Mononuclear cell (primary cell): ENCODE measurements around the gene STIM1. TPM values are rescaled to one million over a fixed set of nuclear protein-coding genes. Genes with fewer than 3 reads are reported as not detected.

Source experiments
- H3K27me3 ChIP-seq: 2 replicates; pipeline ENCODE4 v1.6.0; 2011; ENCODE audit warnings: low read length, control low read depth; ENCODE audit not compliant: insufficient read depth
- H3K4me1 ChIP-seq: 2 replicates; pipeline ENCODE4 v1.5.1; 2011; ENCODE audit warnings: mild to moderate bottlenecking, low read length, control low read depth; ENCODE audit not compliant: insufficient read depth
- H3K4me3 ChIP-seq: 2 replicates; pipeline ENCODE4 v1.5.1; 2011; ENCODE audit warnings: mild to moderate bottlenecking, low read length, moderate library complexity
- H3K9me3 ChIP-seq: 2 replicates; pipeline ENCODE4 v1.5.1; 2011; ENCODE audit warnings: low read depth, mild to moderate bottlenecking, control low read depth, low read length
- total RNA-seq: library from RNA; depleted of rRNA; stranded (reverse); fragments of >200 nt; gene quantifications from one replicate; pipeline ENCODE4 v1.2.3, GENCODE V29; 2012

STIM1 gene
- total RNA-seq, 1 donor: 55.8 TPM

- Histone ChIP-seq H3K4me3 (no peak overlapping the region), H3K27me3 (no peaks in the 10 kb centered on the region), H3K4me1 (peaks cover 95% of the 10 kb centered on the region), H3K9me3 (no peaks in the 10 kb centered on the region)
Measured at GRCh38 chr11:3947061-3947460, 91.6 kb downstream of the STIM1 start.

GRCh38 chr11:3949125-3949524, 93.7 kb downstream of the STIM1 start:
- Histone ChIP-seq H3K9me3 (no peaks in the 10 kb centered on the region), H3K27me3 (no peaks in the 10 kb centered on the region), H3K4me1 (peaks cover 93% of the 10 kb centered on the region), H3K4me3 (no peak overlapping the region)

- no peaks in the 10 kb centered on the region for H3K27me3 ChIP-seq
- no peak overlapping the region for H3K4me3 ChIP-seq
- H3K9me3 ChIP-seq: no peaks in the 10 kb centered on the region
- H3K4me1 ChIP-seq: peaks cover 81% of the 10 kb centered on the region
Measured at GRCh38 chr11:3950996-3951660, 95.7 kb downstream of the STIM1 start.

- H3K9me3 ChIP-seq: no peaks in the 10 kb centered on the region
- peaks cover 66% of the 10 kb centered on the region for H3K4me1 ChIP-seq
- no peaks in the 10 kb centered on the region for H3K27me3 ChIP-seq
- no peak overlapping the region for H3K4me3 ChIP-seq
Measured at GRCh38 chr11:3952715-3953114, 97.3 kb downstream of the STIM1 start.

- Histone ChIP-seq H3K4me3 (no peak overlapping the region), H3K9me3 (no peaks in the 10 kb centered on the region), H3K4me1 (peaks cover 61% of the 10 kb centered on the region), H3K27me3 (no peaks in the 10 kb centered on the region)
Measured at GRCh38 chr11:3953327-3953726, 97.9 kb downstream of the STIM1 start.

- no peaks in the 10 kb centered on the region for H3K27me3 ChIP-seq
- H3K9me3 ChIP-seq: no peaks in the 10 kb centered on the region
- no peak overlapping the region for H3K4me3 ChIP-seq
- peaks cover 52% of the 10 kb centered on the region for H3K4me1 ChIP-seq
Measured at GRCh38 chr11:3954448-3955298, 99.2 kb downstream of the STIM1 start.

GRCh38 chr11:3955299-3955665, 99.8 kb downstream of the STIM1 start:
- Histone ChIP-seq H3K4me1 (peaks cover 46% of the 10 kb centered on the region), H3K9me3 (no peaks in the 10 kb centered on the region), H3K4me3 (no peak overlapping the region), H3K27me3 (no peaks in the 10 kb centered on the region)

- H3K4me3 ChIP-seq: no peak overlapping the region
- no peaks in the 10 kb centered on the region for H3K27me3 ChIP-seq
Measured at GRCh38 chr11:3956038-3956437, 100.6 kb downstream of the STIM1 start.

GRCh38 chr11:3956748-3957147, 101.3 kb downstream of the STIM1 start:
- peaks cover 37% of the 10 kb centered on the region for H3K4me1 ChIP-seq

More at GRCh38 chr11:3956038-3956437, 100.6 kb downstream of the STIM1 start:
- Histone ChIP-seq H3K9me3 (no peaks in the 10 kb centered on the region), H3K4me1 (peaks cover 42% of the 10 kb centered on the region)

GRCh38 chr11:3957437-3957836, 102.0 kb downstream of the STIM1 start:
- no peaks in the 10 kb centered on the region for H3K9me3 ChIP-seq
- H3K27me3 ChIP-seq: no peaks in the 10 kb centered on the region
- no peak overlapping the region for H3K4me3 ChIP-seq
- H3K4me1 ChIP-seq: peaks cover 32% of the 10 kb centered on the region

More at GRCh38 chr11:3956748-3957147, 101.3 kb downstream of the STIM1 start:
- Histone ChIP-seq H3K9me3 (no peaks in the 10 kb centered on the region), H3K27me3 (no peaks in the 10 kb centered on the region), H3K4me3 (no peak overlapping the region)

- H3K4me1 ChIP-seq: peaks cover 24% of the 10 kb centered on the region
Measured at GRCh38 chr11:3958281-3958680, 102.8 kb downstream of the STIM1 start.

GRCh38 chr11:3959015-3959902, 103.8 kb downstream of the STIM1 start:
- Histone ChIP-seq H3K4me3 (no peak overlapping the region), H3K4me1 (peaks cover 17% of the 10 kb centered on the region), H3K27me3 (no peaks in the 10 kb centered on the region), H3K9me3 (no peaks in the 10 kb centered on the region)

More at GRCh38 chr11:3958281-3958680, 102.8 kb downstream of the STIM1 start:
- Histone ChIP-seq H3K9me3 (no peaks in the 10 kb centered on the region), H3K4me3 (no peak overlapping the region), H3K27me3 (no peaks in the 10 kb centered on the region)

- no peaks in the 10 kb centered on the region for H3K9me3 ChIP-seq
- H3K4me1 ChIP-seq: peaks cover 17% of the 10 kb centered on the region
- H3K27me3 ChIP-seq: no peaks in the 10 kb centered on the region
- H3K4me3 ChIP-seq: no peak overlapping the region
Measured at GRCh38 chr11:3959903-3960265, 104.4 kb downstream of the STIM1 start.

- Histone ChIP-seq H3K4me1 (peaks cover 10% of the 10 kb centered on the region), H3K4me3 (no peak overlapping the region), H3K9me3 (no peaks in the 10 kb centered on the region), H3K27me3 (no peaks in the 10 kb centered on the region)
Measured at GRCh38 chr11:3962406-3962840, 107.0 kb downstream of the STIM1 start.

- peaks cover 13% of the 10 kb centered on the region for H3K4me1 ChIP-seq
- no peaks in the 10 kb centered on the region for H3K27me3 ChIP-seq
- H3K9me3 ChIP-seq: no peaks in the 10 kb centered on the region
- H3K4me3 ChIP-seq: no peak overlapping the region
Measured at GRCh38 chr11:3964056-3964455, 108.6 kb downstream of the STIM1 start.
